CD4-positive, alpha-beta T cell treated with Interleukin-15 for 1 hour (primary cell): Measurements from ENCODE around the gene MND1.

Experiments
- DNase-seq: peaks from one replicate; pipeline ENCODE4 v3.0.0-alpha.2; 2020

MND1 gene

GRCh38 chr4:153347117-153347516 lies 2.6 kb downstream of the MND1 start:
- DNase-seq = no peak

- DNase-seq = no peak
Observed at GRCh38 chr4:153348006-153348405, 3.5 kb downstream of the MND1 start.

GRCh38 chr4:153349206-153349805 lies 4.8 kb downstream of the MND1 start:
- no peak for DNase-seq

GRCh38 chr4:153362184-153362583 lies 17.7 kb downstream of the MND1 start:
- no peak for DNase-seq

GRCh38 chr4:153364061-153364460 lies 19.6 kb downstream of the MND1 start:
- DNase-seq = no peak

GRCh38 chr4:153365003-153365402 lies 20.5 kb downstream of the MND1 start:
- peak; percentile 21 for DNase-seq

GRCh38 chr4:153366486-153366885 lies 22.0 kb downstream of the MND1 start:
- no peak for DNase-seq

GRCh38 chr4:153367092-153367491 lies 22.6 kb downstream of the MND1 start:
- no peak for DNase-seq

- no peak for DNase-seq
Observed at GRCh38 chr4:153369021-153369420, 24.5 kb downstream of the MND1 start.

GRCh38 chr4:153371701-153372234 lies 27.3 kb downstream of the MND1 start:
- DNase-seq = no peak

GRCh38 chr4:153372967-153373562 lies 28.6 kb downstream of the MND1 start:
- no peak for DNase-seq

- no peak for DNase-seq
Observed at GRCh38 chr4:153374442-153374841, 30.0 kb downstream of the MND1 start.

- DNase-seq = no peak
Observed at GRCh38 chr4:153375303-153375702, 30.8 kb downstream of the MND1 start.

- DNase-seq = no peak
Observed at GRCh38 chr4:153383131-153383530, 38.6 kb downstream of the MND1 start.

GRCh38 chr4:153384160-153384559 lies 39.7 kb downstream of the MND1 start:
- no peak for DNase-seq

- DNase-seq = no peak
Observed at GRCh38 chr4:153385784-153386183, 41.3 kb downstream of the MND1 start.

GRCh38 chr4:153387981-153388380 lies 43.5 kb downstream of the MND1 start:
- no peak for DNase-seq

GRCh38 chr4:153393397-153393796 lies 48.9 kb downstream of the MND1 start:
- DNase-seq = no peak

- DNase-seq = no peak
Observed at GRCh38 chr4:153394945-153395344, 50.5 kb downstream of the MND1 start.

GRCh38 chr4:153398713-153399112 lies 54.2 kb downstream of the MND1 start:
- DNase-seq = no peak

GRCh38 chr4:153399358-153399757 lies 54.9 kb downstream of the MND1 start:
- DNase-seq = no peak

- no peak for DNase-seq
Observed at GRCh38 chr4:153401501-153401900, 57.0 kb downstream of the MND1 start.

- DNase-seq = no peak
Observed at GRCh38 chr4:153402366-153402765, 57.9 kb downstream of the MND1 start.

- no peak for DNase-seq
Observed at GRCh38 chr4:153403726-153404125, 59.2 kb downstream of the MND1 start.

- no peak for DNase-seq
Observed at GRCh38 chr4:153407906-153408305, 63.4 kb downstream of the MND1 start.
